ENCODE data around the gene OBP2B.
"Not testable (repeated sequence)": the region's sequence is repeated elsewhere in the genome, so short reads cannot be mapped to it uniquely, and the experiment has no call there.

The OBP2B gene

GRCh38 chr9:133208880-133209300 lies at the start of gene OBP2B:
Gene OBP2B (minus strand): TSS chr9:133209250. CDS start chr9:133209199, 51 bp downstream.
- FAIRE-seq, result not testable (repeated sequence)

GRCh38 chr9:133258061-133259015 lies 49.3 kb upstream of the OBP2B start:
- no peak for FAIRE-seq

- FAIRE-seq, result no peak
Measured at GRCh38 chr9:133257465-133257956, 48.5 kb upstream of the OBP2B start.

- FAIRE-seq, result no peak
Measured at GRCh38 chr9:133256686-133257091, 47.6 kb upstream of the OBP2B start.

- no peak for FAIRE-seq
Measured at GRCh38 chr9:133256136-133256461, 47.0 kb upstream of the OBP2B start.

GRCh38 chr9:133255371-133256135 lies 46.5 kb upstream of the OBP2B start:
- no peak for FAIRE-seq

GRCh38 chr9:133254471-133254870 lies 45.4 kb upstream of the OBP2B start:
- FAIRE-seq, result no peak

- no peak for FAIRE-seq
Measured at GRCh38 chr9:133253268-133253667, 44.2 kb upstream of the OBP2B start.

- FAIRE-seq, result no peak
Measured at GRCh38 chr9:133252301-133253020, 43.4 kb upstream of the OBP2B start.

GRCh38 chr9:133251773-133252172 lies 42.7 kb upstream of the OBP2B start:
- FAIRE-seq, result no peak

GRCh38 chr9:133251221-133251620 lies 42.2 kb upstream of the OBP2B start:
- FAIRE-seq, result not testable (repeated sequence)

GRCh38 chr9:133250741-133251170 lies 41.7 kb upstream of the OBP2B start:
- FAIRE-seq, result no peak

- no peak for FAIRE-seq
Measured at GRCh38 chr9:133249337-133249736, 40.3 kb upstream of the OBP2B start.

GRCh38 chr9:133248726-133249295 lies 39.8 kb upstream of the OBP2B start:
- FAIRE-seq, result no peak

- no peak for FAIRE-seq
Measured at GRCh38 chr9:133247632-133248031, 38.6 kb upstream of the OBP2B start.

GRCh38 chr9:133246991-133247390 lies 37.9 kb upstream of the OBP2B start:
- FAIRE-seq, result no peak

- FAIRE-seq, result no peak
Measured at GRCh38 chr9:133246562-133246961, 37.5 kb upstream of the OBP2B start.

GRCh38 chr9:133242991-133243390 lies 33.9 kb upstream of the OBP2B start:
- FAIRE-seq, result no peak

GRCh38 chr9:133242241-133242640 lies 33.2 kb upstream of the OBP2B start:
- FAIRE-seq, result no peak

- no peak for FAIRE-seq
Measured at GRCh38 chr9:133239533-133240090, 30.6 kb upstream of the OBP2B start.

- FAIRE-seq, result no peak
Measured at GRCh38 chr9:133238851-133239532, 29.9 kb upstream of the OBP2B start.
